ENCODE results near the gene ZFYVE9. TPM values are rescaled to one million over a fixed set of nuclear protein-coding genes. Genes with fewer than 3 reads are reported as not detected.

Gene ZFYVE9
- total and polyA plus RNA-seq, 3 donors from 2014 or later, result 31.5 to 51.3 (median 32.5) TPM

DNA sequence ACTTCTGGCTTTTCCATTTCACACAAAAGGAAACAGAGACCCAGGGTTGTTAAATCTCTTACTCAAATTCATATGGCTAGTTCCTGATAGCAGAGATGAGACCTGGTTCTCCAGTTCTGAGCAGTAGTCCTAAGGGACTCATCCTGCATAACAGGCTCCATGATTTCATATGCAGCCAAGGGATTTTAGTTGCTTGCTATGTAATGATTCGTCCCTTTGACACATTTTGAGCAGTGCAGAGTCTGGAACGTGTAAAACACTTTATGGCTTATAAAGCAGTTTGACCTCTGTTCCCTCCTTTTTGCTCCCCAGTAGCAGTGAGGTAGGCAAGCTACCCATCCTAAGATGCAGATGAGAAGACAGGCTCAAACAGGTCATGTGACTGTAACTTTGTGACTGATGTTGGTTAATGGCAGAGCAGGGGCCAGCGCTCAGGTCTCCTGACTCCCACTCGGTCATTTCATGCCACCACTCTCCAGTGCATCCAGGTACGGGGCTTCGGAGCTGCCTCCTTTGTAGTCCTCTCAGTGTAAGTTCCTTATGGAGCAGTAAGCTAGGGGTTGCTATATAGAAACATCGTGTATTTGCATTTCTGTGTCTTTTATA, 199.9 kb downstream of the ZFYVE9 start:
- intact Hi-C loops (cut with DNase I; ENCODE audit: low total_unique reads), result no loop called here
- Histone ChIP-seq H3K27ac (no peak overlapping the region), H3K4me3 (no peak overlapping the region), H3K9me3 (no peaks in the 10 kb centered on the region), H3K4me1 (no peaks in the 10 kb centered on the region), H3K27me3 (no peaks in the 10 kb centered on the region), H3K36me3 (ENCODE audit: low read depth, missing control alignments) (no peaks in the 10 kb centered on the region)
- WGBS, 2 donors, result 77 to 87% methylated on average over 6 to 7 of the region's 7 CpGs
- no peak for DNase-seq
- TF ChIP-seq, protein P1, sequence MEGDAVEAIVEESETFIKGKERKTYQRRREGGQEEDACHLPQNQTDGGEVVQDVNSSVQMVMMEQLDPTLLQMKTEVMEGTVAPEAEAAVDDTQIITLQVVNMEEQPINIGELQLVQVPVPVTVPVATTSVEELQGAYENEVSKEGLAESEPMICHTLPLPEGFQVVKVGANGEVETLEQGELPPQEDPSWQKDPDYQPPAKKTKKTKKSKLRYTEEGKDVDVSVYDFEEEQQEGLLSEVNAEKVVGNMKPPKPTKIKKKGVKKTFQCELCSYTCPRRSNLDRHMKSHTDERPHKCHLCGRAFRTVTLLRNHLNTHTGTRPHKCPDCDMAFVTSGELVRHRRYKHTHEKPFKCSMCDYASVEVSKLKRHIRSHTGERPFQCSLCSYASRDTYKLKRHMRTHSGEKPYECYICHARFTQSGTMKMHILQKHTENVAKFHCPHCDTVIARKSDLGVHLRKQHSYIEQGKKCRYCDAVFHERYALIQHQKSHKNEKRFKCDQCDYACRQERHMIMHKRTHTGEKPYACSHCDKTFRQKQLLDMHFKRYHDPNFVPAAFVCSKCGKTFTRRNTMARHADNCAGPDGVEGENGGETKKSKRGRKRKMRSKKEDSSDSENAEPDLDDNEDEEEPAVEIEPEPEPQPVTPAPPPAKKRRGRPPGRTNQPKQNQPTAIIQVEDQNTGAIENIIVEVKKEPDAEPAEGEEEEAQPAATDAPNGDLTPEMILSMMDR (IDR thresholded peaks at IDR 0.05), result no peak
- no peak for TF ChIP-seq POLR2A (IDR thresholded peaks at IDR 0.05)

DNA sequence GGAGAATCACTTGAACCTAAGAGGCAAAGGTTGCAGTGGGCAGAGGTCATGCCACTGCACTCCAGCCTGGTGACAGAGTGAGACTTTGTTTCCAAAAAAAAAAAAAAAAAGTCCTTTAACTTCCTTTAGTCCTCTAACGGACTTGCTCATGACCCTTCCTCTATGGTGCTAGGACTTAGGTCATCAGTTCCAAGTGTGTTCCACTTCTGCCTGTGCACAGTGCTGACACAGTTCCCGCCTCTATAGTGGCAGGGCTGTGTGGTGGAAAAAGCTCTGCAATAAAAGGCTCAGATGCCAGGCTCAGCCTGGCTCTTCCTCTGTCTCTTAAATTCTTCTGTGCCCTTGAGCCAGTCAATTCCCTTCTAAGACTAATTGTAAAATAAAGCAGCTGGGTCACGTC, 202.1 kb downstream of the ZFYVE9 start:
- H3K27me3 ChIP-seq, result no peaks in the 10 kb centered on the region
- TF ChIP-seq, protein P1 (IDR thresholded peaks at IDR 0.05), result no peak
- TF ChIP-seq POLR2A (IDR thresholded peaks at IDR 0.05), result no peak
- H3K27ac ChIP-seq, result no peak overlapping the region
- intact Hi-C loops (cut with DNase I; ENCODE audit: low total_unique reads), result no loop called here
- WGBS, 2 donors, result 81 to 88% methylated on average over 3 of the region's 3 CpGs
- no peak for DNase-seq
- H3K4me1 ChIP-seq, result no peaks in the 10 kb centered on the region
- no peak overlapping the region for H3K4me3 ChIP-seq
- no peaks in the 10 kb centered on the region for H3K36me3 ChIP-seq (ENCODE audit: low read depth, missing control alignments)
- no peaks in the 10 kb centered on the region for H3K9me3 ChIP-seq

DNA sequence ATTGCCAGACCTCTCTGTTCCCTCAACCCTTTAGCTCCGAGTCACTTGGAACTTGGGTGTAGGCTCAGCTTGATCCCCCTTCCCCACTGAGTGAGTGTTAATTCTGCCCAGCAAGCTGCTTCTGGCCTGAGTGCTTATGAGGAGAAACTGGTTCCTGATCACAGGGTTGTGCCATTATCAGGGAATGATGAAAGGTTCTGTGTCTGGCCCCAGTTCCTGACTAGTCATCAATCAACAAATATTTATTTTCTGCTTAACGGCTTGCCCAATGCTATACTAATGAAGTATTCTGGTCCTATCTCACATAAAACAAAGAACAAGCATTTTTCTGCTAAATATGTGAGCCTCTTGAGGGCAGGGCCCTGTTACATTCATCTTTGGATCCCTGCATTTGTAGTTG, 203.4 kb downstream of the ZFYVE9 start:
- H3K27me3 ChIP-seq, result no peaks in the 10 kb centered on the region
- DNase-seq, result no peak
- 83 to 90% methylated on average over 2 of the region's 2 CpGs for WGBS, 2 donors
- H3K9me3 ChIP-seq, result no peaks in the 10 kb centered on the region
- H3K4me3 ChIP-seq, result no peak overlapping the region
- no peak overlapping the region for H3K27ac ChIP-seq
- TF ChIP-seq, protein P1 (IDR thresholded peaks at IDR 0.05), result no peak
- intact Hi-C loops (cut with DNase I; ENCODE audit: low total_unique reads), result no loop called here
- H3K4me1 ChIP-seq, result no peaks in the 10 kb centered on the region
- H3K36me3 ChIP-seq (ENCODE audit: low read depth, missing control alignments), result no peaks in the 10 kb centered on the region

DNA sequence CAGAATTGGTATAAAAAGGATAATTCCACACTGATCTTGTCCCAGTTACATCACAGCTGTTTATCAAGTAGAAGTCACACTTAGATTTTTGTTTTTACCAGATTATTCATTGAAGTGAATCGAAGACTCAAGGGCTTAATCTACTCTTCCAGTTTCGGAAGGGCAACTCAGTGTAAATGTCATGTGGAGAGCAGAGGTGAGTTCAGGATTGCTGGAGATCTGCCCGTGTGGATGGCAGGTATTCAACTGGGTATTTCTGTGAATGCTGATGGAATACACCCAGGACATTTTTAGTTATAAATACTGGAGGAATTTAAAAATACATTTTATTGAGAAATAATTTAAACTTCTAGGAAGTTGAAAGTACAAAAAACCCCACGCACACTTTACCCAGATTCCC, 204.8 kb downstream of the ZFYVE9 start:
- DNase-seq, result no peak
- H3K4me3 ChIP-seq, result no peak overlapping the region
- H3K9me3 ChIP-seq, result no peaks in the 10 kb centered on the region
- no peak overlapping the region for H3K27ac ChIP-seq
- intact Hi-C loops (cut with DNase I; ENCODE audit: low total_unique reads), result no loop called here
- WGBS, 2 donors, result 92 to 93% methylated on average over 4 of the region's 4 CpGs
- H3K36me3 ChIP-seq (ENCODE audit: low read depth, missing control alignments), result no peaks in the 10 kb centered on the region
- H3K4me1 ChIP-seq, result no peaks in the 10 kb centered on the region
- no peaks in the 10 kb centered on the region for H3K27me3 ChIP-seq
- TF ChIP-seq, protein P1 (IDR thresholded peaks at IDR 0.05), result no peak
- TF ChIP-seq POLR2A (IDR thresholded peaks at IDR 0.05), result no peak

DNA sequence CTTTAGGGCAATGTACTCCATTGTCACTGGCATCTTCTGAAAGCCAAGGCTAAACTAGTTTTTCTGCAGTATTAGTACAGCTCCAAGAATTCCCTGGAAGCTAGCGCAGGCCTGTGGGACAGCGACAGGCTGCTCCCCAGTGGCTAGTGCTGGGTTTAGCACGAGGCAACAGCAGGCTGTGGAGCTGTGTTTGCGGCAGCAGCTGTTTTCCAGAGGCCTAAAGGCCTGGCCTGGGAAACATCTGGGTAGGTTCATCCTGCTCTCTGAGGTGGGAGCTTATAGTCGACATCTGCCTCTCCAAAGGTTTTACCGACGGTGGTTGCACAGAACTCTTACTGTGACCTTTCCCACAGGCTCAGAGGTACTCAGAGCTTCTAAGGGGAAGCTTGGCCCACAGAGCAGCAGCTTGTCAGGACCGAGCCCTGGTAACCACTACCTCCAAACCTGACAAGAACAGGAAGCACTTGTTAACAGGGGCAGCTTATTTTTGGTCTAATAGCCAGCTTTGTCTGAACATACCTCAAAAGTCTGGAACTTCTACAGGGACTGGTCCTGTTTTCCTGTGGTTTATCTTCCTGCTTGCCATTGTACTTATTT, 206.9 kb downstream of the ZFYVE9 start:
- H3K27ac ChIP-seq, result peak overlapping the region in 1 of 2 donors; percentile 26
- H3K27me3 ChIP-seq, result no peaks in the 10 kb centered on the region
- no peaks in the 10 kb centered on the region for H3K36me3 ChIP-seq (ENCODE audit: low read depth, missing control alignments)
- no peak overlapping the region for H3K4me3 ChIP-seq
- H3K9me3 ChIP-seq, result no peaks in the 10 kb centered on the region
- no peaks in the 10 kb centered on the region for H3K4me1 ChIP-seq
- 27 to 51% methylated on average over 4 to 8 of the region's 8 CpGs for WGBS, 2 donors
- TF ChIP-seq POLR2A (IDR thresholded peaks at IDR 0.05), result no peak
- TF ChIP-seq, protein P1 (IDR thresholded peaks at IDR 0.05), result peak in 2 of 3 experiments; percentile 9 to 12
- peak; percentile 65 for DNase-seq
- intact Hi-C loops (cut with DNase I; ENCODE audit: low total_unique reads), result no loop called here

Measured in testis (tissue), 3 donors.